Measurements from ENCODE around the gene BRI3. TPM values are rescaled to one million over a fixed set of nuclear protein-coding genes. Genes with fewer than 3 reads are reported as not detected.

Gene BRI3
- total and polyA plus RNA-seq, 2 of the 4 experiments (the other 2 are of a cell fraction), result 24.7 to 68.3 TPM

DNA sequence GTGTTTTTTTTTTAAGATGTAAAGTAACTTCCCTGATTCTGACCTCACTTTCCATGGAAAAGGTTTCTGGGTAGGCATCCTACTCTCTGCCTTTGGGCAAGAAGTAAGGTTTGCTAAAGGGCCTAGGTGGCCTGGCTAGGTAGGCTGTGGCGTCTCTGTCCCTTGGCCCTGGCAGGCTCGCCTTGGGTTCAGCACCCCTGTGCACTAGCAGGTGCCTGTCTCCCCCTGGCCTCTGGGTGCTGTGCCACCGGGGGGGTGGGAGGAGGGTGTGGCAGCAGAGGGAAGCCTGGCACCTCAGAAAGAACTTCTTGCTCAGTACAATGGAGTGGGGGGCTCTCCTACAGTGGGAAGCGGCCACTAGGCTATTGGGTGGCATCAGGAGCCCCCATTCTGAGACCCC lies 43.4 kb upstream of the BRI3 start:
- no peaks in the 10 kb centered on the region for H3K9me3 ChIP-seq (ENCODE audit: control insufficient read depth, insufficient read depth, low read length)
- DNase-seq (no peak), ATAC-seq (ENCODE audit: low read depth) (no peak)
- no peak overlapping the region for H4K8ac ChIP-seq (ENCODE audit: low read depth in 2 of 2, low read length in 2 of 2)
- no peaks in the 10 kb centered on the region for H3K4me1 ChIP-seq (ENCODE audit: control insufficient read depth, insufficient read depth, low read length)
- H3K23ac ChIP-seq (ENCODE audit: low read depth, low read length), result no peak overlapping the region
- BruUV-seq (replicated peaks), result no TSS peak
- H4K20me1 ChIP-seq (ENCODE audit: insufficient read depth, low read length), result no peaks in the 10 kb centered on the region
- no peak overlapping the region for H2BK120ac ChIP-seq (ENCODE audit: low read depth, low read length)
- H3K36me3 ChIP-seq (ENCODE audit: control insufficient read depth, insufficient read depth, low read length), result peaks cover 22% of the 10 kb centered on the region
- in situ Hi-C loops (cut with MboI; ENCODE audit: low sequenced_read_pairs) (loop anchor here (10.0 kb wide), 1 partner anchor 213 kb away; no protein-coding TSS in a partner anchor), dilution Hi-C loops (cut with HindIII; ENCODE audit: low sequenced_read_pairs, unreplicated experiment) (no loop called here), intact Hi-C loops (cut with micrococcal nuclease) (no loop called here)
- H2AK9ac ChIP-seq (replicated peaks; ENCODE audit: low read depth, low read length, poor library complexity), result no peak overlapping the region
- no peak overlapping the region for H2BK15ac ChIP-seq (ENCODE audit: low read depth, low read length)
- H2BK20ac ChIP-seq (ENCODE audit: low read depth, low read length), result no peak overlapping the region
- no peaks in the 10 kb centered on the region for H3K79me1 ChIP-seq (ENCODE audit: low read depth in 1 of 2, low read length in 2 of 2)
- no peak overlapping the region for H4K5ac ChIP-seq (ENCODE audit: low read depth, low read length)
- peaks cover 4% of the 10 kb centered on the region; the same call in 1 of the 2 replicates for H3K9me1 ChIP-seq (ENCODE audit: insufficient read depth, low read length)
- ChIA-PET POLR2A (ENCODE audit: unreplicated experiment) (no interaction called here), CTCF (no interaction called here)
- H3K18ac ChIP-seq (ENCODE audit: low read depth, low read length), result no peak overlapping the region
- no peak overlapping the region for H3K56ac ChIP-seq (ENCODE audit: extremely low read depth, insufficient read depth, low read length)
- no peak overlapping the region for H3K27ac ChIP-seq (ENCODE audit: insufficient read depth, low read length)
- H3K27me3 ChIP-seq (ENCODE audit: control insufficient read depth, insufficient read depth, low read length), result no peaks in the 10 kb centered on the region
- no peak overlapping the region for H3K4me3 ChIP-seq (ENCODE audit: insufficient read depth, low read depth, low read length)
- H2BK5ac ChIP-seq (ENCODE audit: low read depth, low read length, poor library complexity, severe bottlenecking), result no peak overlapping the region
- H3K9ac ChIP-seq (ENCODE audit: low read depth, low read length), result no peak overlapping the region
- no peak overlapping the region for H3K14ac ChIP-seq (replicated peaks; ENCODE audit: low read depth, low read length)
- no peak overlapping the region for H2AFZ ChIP-seq (replicated peaks; ENCODE audit: low read length, poor library complexity)
- H3K4me2 ChIP-seq (ENCODE audit: low read depth, low read length), result no peak overlapping the region
- H2AK5ac ChIP-seq (ENCODE audit: low read depth, low read length), result no peak overlapping the region
- whole genome bisulfite sequencing, 2 experiments (ENCODE audit: extremely low coverage in 2 of 2, insufficient read length in 1 of 2), result no CpG with 5 or more reads among the region's 4 CpGs
- H4K91ac ChIP-seq (ENCODE audit: insufficient read depth, low read depth, low read length), result no peak overlapping the region
- H3K4ac ChIP-seq (ENCODE audit: low read depth, low read length), result no peak overlapping the region
- TF ChIP-seq CHD1 (IDR thresholded peaks at IDR 0.05; ENCODE audit: low read depth, low read length) (no peak), RAD21 (IDR thresholded peaks at IDR 0.05; ENCODE audit: low read length) (no peak), MXI1 (IDR thresholded peaks at IDR 0.05; ENCODE audit: borderline replicate concordance, low read depth, low read length) (no peak), MAZ (IDR thresholded peaks at IDR 0.05; ENCODE audit: borderline replicate concordance, low read depth, low read length) (no peak), BHLHE40 (IDR thresholded peaks at IDR 0.05; ENCODE audit: low read depth, low read length) (no peak), CEBPB (IDR thresholded peaks at IDR 0.05; ENCODE audit: low read depth, low read length) (no peak), RFX5 (IDR thresholded peaks at IDR 0.05; ENCODE audit: low read depth, low read length) (no peak), NFE2L2 (IDR thresholded peaks at IDR 0.05; ENCODE audit: low read depth, low read length) (no peak), POLR2A (IDR thresholded peaks at IDR 0.05; ENCODE audit: low read depth, low read length) (no peak), SMC3 (IDR thresholded peaks at IDR 0.05; ENCODE audit: low read depth, low read length) (no peak), RCOR1 (IDR thresholded peaks at IDR 0.05; ENCODE audit: insufficient replicate concordance, low read length) (no peak), MAFK (IDR thresholded peaks at IDR 0.05; ENCODE audit: low read depth, low read length) (no peak), FOS (IDR thresholded peaks at IDR 0.05; ENCODE audit: low read depth, low read length) (no peak)
- TF ChIP-seq, protein P1, sequence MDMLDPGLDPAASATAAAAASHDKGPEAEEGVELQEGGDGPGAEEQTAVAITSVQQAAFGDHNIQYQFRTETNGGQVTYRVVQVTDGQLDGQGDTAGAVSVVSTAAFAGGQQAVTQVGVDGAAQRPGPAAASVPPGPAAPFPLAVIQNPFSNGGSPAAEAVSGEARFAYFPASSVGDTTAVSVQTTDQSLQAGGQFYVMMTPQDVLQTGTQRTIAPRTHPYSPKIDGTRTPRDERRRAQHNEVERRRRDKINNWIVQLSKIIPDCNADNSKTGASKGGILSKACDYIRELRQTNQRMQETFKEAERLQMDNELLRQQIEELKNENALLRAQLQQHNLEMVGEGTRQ (IDR thresholded peaks at IDR 0.05; ENCODE audit: low read depth, low read length), result no peak
- TF ChIP-seq, protein P2, sequence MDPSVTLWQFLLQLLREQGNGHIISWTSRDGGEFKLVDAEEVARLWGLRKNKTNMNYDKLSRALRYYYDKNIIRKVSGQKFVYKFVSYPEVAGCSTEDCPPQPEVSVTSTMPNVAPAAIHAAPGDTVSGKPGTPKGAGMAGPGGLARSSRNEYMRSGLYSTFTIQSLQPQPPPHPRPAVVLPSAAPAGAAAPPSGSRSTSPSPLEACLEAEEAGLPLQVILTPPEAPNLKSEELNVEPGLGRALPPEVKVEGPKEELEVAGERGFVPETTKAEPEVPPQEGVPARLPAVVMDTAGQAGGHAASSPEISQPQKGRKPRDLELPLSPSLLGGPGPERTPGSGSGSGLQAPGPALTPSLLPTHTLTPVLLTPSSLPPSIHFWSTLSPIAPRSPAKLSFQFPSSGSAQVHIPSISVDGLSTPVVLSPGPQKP (IDR thresholded peaks at IDR 0.05; ENCODE audit: borderline replicate concordance, low read depth, low read length), result no peak
- TF ChIP-seq, protein P3, sequence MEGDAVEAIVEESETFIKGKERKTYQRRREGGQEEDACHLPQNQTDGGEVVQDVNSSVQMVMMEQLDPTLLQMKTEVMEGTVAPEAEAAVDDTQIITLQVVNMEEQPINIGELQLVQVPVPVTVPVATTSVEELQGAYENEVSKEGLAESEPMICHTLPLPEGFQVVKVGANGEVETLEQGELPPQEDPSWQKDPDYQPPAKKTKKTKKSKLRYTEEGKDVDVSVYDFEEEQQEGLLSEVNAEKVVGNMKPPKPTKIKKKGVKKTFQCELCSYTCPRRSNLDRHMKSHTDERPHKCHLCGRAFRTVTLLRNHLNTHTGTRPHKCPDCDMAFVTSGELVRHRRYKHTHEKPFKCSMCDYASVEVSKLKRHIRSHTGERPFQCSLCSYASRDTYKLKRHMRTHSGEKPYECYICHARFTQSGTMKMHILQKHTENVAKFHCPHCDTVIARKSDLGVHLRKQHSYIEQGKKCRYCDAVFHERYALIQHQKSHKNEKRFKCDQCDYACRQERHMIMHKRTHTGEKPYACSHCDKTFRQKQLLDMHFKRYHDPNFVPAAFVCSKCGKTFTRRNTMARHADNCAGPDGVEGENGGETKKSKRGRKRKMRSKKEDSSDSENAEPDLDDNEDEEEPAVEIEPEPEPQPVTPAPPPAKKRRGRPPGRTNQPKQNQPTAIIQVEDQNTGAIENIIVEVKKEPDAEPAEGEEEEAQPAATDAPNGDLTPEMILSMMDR (conservative IDR thresholded peaks at IDR 0.05; ENCODE audit: low read depth, low read length), result no peak

All from IMR-90 (cell line).